Right hindlimb (tissue), 1 donor: ENCODE data around the gene PFN3.

Source experiments
- DNase-seq: peaks from one replicate; pipeline ENCODE4 v3.0.0-alpha.2; 2018

Gene PFN3

DNA sequence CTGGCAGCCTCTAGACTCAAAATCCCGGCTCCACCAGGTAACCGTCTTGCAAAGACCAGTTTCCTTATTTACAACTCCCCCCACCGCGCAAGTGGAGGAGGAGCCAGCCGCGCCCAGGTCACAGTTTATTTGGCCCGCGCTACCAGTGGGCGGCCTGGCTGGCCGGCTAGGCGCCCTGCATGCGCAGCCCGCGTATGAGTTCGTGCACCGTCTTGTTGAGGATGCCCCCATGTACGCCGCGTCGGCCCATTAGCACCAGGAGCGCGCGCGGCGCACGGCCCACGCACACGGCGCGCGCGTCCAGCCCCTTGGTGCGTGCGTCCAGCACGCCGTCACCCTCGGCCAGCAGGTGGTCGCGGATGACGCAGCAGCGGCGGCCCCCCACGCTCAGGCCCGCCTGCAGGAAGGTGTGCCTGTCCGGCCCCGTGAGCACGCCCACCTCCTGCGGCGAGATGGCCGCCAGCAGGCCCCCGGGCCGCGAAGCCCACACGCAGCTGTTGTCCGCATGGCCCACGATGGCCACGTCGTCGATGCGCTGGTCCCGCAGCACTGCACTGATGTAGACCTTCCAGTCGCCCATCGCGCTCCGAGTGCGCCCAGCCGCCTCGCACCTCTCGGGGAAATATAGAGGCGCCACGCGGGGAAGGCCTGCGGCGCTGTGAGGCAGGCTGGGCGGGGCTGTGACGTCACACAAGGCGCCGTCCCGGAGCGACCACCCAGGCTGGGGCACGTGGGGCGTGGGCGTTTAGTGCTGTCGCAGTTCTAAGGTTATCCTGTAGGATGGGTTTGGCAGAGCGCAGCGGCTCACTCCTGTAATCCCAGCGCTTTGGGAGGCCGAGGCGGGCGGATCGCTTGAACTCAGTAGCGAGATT, at the start of gene PFN3:
PFN3 (minus strand) TSS at position 665 of the 872 bp plus-strand sequence; CDS start at position 580, 85 bp downstream.
- peak; percentile 65 for DNase-seq

DNA sequence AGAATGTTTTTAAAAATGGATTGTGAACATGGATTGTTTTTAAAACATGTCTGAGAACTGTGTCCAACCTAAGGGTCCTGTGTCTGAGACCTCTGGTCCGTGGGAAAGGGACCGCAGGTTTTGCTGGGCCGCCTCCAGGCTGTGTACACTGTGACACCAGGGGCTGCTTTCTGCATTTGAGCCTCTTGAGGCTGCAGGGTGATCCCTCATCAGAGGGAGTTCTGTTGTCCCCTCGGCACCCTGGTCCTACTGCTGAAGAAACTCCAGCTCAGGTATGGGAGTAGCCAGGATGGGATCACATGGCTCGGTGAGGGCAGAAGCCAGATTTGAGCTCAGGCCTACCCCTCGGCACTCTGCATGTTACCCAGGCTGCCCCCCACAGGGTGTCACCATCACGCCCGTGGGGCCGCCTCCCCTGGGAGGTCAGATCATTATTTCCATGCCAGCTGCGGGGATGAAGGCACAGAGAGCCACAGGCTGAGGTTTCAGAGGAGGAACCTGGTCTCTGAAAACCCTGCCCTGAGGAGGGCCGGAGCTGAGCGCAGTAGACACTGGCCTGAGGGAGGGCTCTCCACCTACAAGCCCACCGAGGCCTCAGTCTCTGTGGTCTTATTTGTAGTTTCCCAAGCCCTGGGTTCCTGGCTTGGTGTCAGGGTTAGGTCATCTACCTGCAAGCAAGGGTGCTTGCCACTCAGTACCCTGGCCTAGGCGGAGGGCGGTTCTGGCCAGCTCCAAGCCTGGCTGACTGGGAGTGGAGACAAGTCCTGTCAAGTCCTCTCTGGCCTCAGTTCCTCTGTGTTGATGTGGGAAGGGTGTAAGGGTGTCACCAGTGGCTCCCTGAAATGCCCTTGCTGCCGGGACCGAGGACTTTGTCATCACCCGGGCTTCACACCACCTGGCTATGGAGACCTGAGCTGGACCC, 48.9 kb upstream of the PFN3 start:
- no peak for DNase-seq

- DNase-seq: no peak
These were observed 47.9 kb upstream of the PFN3 start for GRCh38 chr5:177448244-177448950.

GRCh38 chr5:177447611-177448243, 47.3 kb upstream of the PFN3 start:
- DNase-seq: peak; percentile 63

DNA sequence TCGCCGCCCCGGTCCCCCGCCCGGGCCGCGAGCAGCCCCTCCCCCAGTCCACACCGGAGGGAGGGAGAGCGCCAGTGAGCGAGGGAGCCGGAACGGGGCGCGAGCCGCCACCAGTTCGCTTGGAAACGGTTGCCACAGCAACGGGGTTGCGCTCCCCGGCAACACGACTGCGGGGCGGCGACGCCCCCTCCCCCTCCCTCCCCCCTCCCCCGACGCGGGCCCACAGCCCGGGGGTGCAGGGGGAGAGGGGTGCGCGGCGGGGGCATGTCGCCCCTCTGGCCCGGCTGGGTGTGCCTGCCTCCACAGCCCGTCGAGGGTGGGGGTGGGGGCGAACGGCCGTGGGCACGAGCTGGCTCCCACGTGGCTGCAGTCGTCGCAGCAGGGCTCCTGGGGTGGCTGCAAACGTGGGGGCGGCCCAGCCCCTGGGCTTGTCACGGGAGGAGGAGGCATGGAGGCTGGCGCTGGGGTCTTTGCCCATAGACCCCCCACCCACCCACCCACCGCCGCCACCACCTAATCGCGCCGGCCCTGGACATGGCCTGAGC, 46.7 kb upstream of the PFN3 start:
- DNase-seq: peak; percentile 77

DNA sequence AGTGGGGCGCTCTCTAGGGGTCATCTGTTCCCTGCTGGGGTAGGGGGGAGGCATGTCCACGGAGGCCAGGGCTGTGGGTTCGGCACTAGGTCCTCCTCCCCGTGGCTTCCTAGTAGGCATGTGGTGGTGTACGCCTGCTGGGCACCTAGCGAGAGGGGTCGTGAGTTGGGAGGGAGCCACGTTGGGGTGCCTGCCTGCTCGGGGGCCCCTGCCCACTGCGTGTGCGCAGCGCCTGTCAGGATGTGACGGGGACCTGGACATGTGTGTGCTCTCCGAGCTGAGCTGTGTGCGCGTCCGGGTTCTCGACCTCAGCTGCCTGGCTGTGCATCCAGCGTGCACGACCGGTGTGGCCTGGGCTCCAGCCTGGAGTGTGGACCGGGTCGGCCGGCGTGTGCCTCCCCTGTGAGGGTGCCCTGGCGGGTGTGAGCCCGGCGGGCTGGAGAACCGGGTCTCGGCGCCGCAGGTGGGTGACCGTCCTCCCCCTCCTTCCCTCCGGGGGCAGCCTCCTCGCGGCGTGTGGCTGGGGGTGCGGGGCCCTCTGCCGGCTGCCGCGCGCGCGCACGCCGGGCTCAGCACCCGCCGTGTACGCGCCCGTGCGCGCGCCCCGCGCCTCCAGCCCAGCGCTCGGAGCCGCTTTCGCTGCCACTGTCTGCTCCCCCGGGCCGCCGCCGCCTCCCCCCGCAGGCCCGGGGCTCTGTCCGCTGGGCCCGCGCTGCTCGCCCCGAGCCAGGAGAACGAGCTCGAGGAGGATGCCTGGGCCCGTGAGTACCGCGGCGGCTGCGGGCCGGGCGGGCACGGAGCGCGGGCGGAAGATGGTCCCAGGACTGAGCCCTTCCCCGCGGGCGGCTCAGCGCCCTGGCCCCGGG, 46.0 kb upstream of the PFN3 start, which contains the start of gene PRR7:
PRR7 (plus strand) TSS at position 615 of the 866 bp plus-strand sequence. CDS start 8,254 bp downstream, outside the sequence.
- peak; percentile 78 for DNase-seq

DNA sequence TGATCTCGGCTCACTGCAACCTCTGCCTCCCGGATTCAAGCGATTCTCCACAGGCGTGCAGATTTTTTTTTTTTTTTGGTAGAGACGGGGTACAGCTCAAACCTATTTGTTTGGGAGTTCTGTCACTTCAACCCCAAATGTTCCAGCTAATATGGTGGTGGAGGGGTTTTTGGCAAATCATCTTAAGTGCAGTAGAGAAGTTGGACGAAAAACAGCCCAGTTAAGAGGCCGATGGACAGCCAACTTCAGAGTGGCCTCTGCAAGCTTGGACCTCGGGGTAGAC, 45.4 kb upstream of the PFN3 start:
- no peak for DNase-seq

- DNase-seq: no peak
These were observed 44.8 kb upstream of the PFN3 start for GRCh38 chr5:177445052-177445916.

- no peak for DNase-seq
These were observed 43.9 kb upstream of the PFN3 start for GRCh38 chr5:177444106-177445051.

DNA sequence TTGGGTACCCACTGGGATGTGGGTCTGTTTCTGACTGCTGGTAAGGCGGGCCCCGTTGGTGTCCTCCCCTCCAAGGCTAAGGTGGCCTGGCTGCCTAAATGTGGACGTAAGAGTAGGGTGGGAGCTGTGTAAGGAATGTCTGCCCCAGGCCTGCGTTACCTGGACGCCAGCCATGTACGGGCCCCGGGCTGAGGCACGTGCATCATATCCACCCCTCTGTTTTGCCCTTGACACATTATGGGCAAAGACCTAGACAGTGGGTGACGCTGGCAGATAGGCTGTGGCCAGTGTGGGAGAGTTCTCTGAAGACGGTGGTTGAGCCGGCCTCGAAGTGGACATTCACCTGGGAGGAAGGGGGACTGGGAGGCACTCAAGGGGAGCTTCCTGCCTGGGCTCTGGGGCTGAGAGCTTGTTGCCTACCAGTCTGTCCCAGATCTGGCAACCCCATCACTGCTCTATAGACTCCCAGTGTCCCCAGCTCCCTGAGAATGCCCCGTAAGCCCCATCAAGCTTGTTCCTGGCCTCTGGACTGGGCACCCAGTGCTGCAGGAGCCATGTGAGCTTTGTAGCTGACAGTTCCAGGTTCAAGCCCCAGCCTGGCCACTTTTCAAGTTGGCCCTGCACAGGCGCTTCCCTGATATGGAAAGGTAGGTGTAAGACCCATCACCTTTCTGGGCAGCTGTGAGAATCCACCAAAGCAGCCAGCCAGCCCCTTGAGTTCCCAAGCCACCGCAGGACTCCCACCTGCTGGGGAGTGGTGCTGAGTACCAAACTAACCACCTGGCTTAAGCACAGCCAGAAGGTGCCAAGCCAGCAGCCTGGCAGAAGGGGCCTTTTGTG, 42.9 kb upstream of the PFN3 start:
- no peak for DNase-seq

DNA sequence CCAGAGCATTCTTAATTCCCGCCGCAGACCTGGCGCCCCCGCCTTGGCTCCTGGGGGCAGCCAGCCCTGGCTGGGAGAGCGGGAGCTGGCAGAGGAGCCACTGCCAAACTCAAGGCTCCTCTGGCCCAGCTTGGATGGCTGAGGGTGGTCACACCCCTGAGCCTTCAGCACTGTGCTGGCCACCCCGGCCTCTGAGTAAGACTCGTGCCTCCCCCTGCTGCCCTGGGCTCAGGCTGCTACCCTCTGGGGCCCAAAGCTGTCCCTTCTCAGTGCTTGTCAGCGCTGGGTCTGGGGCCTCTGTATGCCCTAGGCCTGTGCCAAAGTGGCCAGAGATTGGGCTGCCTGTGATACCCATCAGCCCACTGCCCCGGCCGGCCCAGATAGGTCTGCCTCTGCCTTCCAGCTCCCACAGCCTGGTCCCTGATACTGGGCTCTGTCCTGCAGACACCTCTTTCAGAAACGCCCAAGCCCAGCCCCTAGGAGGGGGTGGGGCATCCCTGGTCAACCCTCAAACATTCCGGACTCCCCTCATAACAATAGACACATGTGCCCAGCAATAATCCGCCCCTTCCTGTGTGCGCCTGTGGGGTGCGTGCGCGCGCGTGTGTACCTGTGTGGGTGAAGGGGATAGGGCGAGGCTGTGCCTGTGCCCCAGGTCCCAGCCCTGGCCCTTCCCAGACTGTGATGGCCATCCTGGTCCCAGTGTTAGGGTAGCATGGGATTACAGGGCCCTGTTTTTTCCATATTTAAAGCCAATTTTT, 41.8 kb upstream of the PFN3 start:
- DNase-seq: peak; percentile 15

DNA sequence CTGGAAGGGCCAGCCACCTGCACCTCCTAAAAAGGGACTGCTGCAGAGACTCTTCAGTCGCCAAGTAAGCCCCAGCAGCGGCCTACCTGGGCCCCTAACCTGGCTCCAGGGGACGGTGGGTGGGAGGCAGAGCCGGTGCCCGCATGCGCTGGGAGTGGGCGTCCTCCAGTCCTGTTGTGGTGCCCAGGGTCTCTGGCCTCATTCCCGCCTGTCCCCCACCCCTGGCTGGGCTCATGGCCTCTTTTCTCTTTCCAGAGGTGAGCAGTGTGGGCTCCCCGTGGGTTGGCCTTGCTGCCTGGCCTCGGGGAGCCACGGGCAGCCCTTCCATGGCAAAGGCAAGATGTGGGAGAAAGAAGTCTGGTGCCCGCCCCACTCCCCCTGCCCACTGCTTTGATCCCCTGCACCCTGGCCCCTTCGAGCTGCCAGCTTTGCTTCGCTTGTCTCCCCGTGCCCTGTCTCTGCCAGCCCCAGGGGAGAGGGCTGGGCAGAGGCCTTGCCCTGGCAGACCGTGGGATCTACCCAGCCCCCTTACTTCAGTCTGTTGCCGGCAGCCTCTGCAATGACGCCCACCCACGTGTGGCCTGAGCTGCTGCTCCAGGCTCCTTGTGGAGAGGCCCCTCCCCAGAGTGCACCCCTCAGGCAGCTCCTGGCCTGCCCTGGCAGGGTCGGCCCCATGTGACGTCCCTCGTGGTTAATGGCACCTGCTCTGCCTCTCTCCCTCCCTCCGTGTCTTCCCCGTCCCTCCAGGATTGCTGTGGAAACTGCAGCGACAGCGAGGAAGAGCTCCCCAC, 40.7 kb upstream of the PFN3 start:
- DNase-seq: no peak

DNA sequence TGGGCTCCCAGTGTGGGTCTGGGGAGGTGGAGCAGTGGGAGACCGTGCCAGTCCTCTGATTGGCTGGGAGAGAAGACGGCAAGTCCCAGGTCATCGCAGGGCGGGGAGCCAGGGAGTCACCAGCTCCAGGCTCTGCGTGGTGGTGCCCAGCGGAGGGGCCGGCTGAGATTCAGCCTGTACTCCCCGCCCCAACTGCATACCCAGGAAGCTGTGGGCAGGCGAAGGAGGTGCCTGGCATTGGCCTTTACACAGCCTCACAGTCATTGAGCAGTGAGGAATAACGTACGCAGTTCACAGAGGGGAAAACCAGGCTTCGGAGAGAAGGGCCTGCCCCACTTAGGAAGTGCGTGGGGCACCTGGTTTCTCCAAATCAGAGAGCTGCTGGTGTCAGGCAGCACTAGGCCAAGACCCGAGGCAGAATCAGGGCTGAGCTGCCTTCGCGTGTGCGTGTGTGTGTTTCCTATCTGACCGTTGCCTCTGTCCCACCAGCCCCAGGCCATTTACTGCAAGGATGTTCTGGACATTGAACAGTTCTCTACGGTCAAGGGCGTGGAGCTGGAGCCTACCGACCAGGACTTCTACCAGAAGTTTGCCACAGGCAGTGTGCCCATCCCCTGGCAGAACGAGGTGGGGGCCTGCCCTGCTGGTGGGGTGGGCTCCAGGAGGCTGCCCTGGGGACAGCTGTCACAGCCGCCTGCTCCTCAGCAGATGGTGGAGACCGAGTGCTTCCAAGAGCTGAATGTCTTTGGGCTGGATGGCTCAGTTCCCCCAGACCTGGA, 39.9 kb upstream of the PFN3 start:
- peak; percentile 14 for DNase-seq

DNA sequence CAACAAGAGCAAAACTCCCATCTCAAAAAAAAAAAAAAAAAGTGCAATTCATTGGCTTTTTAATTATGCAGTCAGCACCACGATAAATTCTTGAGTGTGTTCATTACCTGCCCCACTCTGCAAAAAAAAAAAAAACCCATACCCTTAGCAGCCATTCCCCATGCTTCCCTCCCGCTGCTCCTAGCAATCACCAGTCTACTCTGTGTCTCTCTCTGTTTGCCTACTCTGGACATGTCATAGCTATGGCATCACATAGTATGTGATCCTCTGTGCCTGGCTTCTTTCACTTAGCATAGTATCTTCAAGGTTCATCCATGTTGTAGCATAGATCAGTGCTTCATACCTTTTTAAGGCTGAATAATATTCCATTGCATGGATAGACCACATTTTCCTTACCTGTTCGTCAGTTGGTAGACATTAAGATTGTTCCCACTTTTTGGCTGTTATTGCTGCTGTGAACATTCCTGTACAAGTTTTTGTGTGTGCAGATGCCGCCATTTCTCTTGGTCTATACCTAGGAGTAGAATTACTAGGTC, 39.1 kb upstream of the PFN3 start:
- no peak for DNase-seq

DNA sequence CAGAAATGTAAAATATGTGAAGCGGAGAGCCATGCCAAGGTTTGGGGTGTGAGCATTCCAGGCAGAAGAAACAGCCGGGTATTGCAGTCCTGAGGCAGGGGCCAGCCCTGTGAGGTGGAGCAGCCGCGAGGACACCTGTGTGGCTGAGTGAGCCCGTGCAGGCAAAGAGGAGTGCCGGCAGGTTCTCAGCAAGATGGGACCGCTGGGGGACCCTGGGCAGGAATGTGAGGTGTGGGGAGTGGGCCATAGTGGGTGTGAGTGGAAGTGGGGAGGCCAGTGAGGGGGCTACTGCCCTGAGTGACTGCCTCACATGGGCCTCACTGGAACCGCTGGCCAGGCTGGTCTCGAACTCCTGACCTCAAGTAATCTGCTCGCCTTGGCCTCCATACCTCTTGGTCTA, 38.0 kb upstream of the PFN3 start:
- DNase-seq: peak; percentile 16
